A549 (cell line): ENCODE data around the gene CDK14.

Source experiments
- CEBPB ChIP-seq, 2 experiments: fragments of >200 bp in 1 of 2; sonication (Bioruptor Twin) in 1 of 2; formaldehyde crosslinking in 1 of 2; IDR thresholded peaks; 2 replicates each; pipeline ENCODE4 v1.6.1; 2012 to 2016
- E2F6 ChIP-seq: IDR thresholded peaks from 2 replicates; pipeline ENCODE4 v1.6.1; 2012; ENCODE audit warnings: low read depth, borderline replicate concordance
- EP300 ChIP-seq, 2 experiments: fragments of >200 bp; sonication (Bioruptor Twin); formaldehyde crosslinking; IDR thresholded peaks; 2 replicates in 1 of 2; 3 replicates in 1 of 2; pipeline ENCODE4 v1.6.1; 2016 to 2017
- HDAC2 ChIP-seq: fragments of 200-600 bp; sonication (generic); IDR thresholded peaks from 2 replicates; pipeline ENCODE4 v1.6.1; 2016
- KDM1A ChIP-seq: fragments of 200-600 bp; sonication (generic); IDR thresholded peaks from 2 replicates; pipeline ENCODE4 v1.6.1; 2016; ENCODE audit warnings: low read depth, mild to moderate bottlenecking
- MAX ChIP-seq: IDR thresholded peaks from 2 replicates; pipeline ENCODE4 v1.6.1; 2012
- NR3C1 ChIP-seq: fragments of >200 bp; sonication (Bioruptor Twin); formaldehyde crosslinking; IDR thresholded peaks from 3 replicates; pipeline ENCODE4 v1.6.1; 2017
- POLR2A ChIP-seq: IDR thresholded peaks from 2 replicates; pipeline ENCODE4 v1.6.1; 2012; ENCODE audit warnings: mild to moderate bottlenecking, low read length
- POLR2AphosphoS2 ChIP-seq: conservative IDR thresholded peaks from 2 replicates; pipeline ENCODE4 v1.6.1; 2012; ENCODE audit warnings: low read length, improper control_type of control experiment, inconsistent platforms
- REST ChIP-seq: fragments of 200-600 bp; sonication (generic); IDR thresholded peaks from 2 replicates; pipeline ENCODE4 v1.6.1; 2016; ENCODE audit warnings: antibody characterized with exemption, mild to moderate bottlenecking, moderate library complexity
- ZFP36 ChIP-seq: fragments of 450-650 bp; IDR thresholded peaks from 2 replicates; pipeline ENCODE4 v1.6.1; 2014; ENCODE audit warnings: borderline replicate concordance; ENCODE audit not compliant: partially characterized antibody
- TF ChIP-seq, protein P1 (sequence below): fragments of >200 bp; sonication (Bioruptor Twin); formaldehyde crosslinking; IDR thresholded peaks from 3 replicates; pipeline ENCODE4 v1.5.1; 2016

GRCh38 chr7:90844421-90844820 lies 248.3 kb downstream of the CDK14 start:
- TF ChIP-seq CEBPB (IDR thresholded peaks at IDR 0.05) (no peak), HDAC2 (no peak), KDM1A (no peak), REST (no peak), NR3C1 (no peak), ZFP36 (no peak), EP300 (IDR thresholded peaks at IDR 0.05) (no peak), E2F6 (no peak), POLR2AphosphoS2 (no peak), POLR2A (no peak), MAX (no peak)
- TF ChIP-seq, protein P1, sequence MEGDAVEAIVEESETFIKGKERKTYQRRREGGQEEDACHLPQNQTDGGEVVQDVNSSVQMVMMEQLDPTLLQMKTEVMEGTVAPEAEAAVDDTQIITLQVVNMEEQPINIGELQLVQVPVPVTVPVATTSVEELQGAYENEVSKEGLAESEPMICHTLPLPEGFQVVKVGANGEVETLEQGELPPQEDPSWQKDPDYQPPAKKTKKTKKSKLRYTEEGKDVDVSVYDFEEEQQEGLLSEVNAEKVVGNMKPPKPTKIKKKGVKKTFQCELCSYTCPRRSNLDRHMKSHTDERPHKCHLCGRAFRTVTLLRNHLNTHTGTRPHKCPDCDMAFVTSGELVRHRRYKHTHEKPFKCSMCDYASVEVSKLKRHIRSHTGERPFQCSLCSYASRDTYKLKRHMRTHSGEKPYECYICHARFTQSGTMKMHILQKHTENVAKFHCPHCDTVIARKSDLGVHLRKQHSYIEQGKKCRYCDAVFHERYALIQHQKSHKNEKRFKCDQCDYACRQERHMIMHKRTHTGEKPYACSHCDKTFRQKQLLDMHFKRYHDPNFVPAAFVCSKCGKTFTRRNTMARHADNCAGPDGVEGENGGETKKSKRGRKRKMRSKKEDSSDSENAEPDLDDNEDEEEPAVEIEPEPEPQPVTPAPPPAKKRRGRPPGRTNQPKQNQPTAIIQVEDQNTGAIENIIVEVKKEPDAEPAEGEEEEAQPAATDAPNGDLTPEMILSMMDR = no peak
